ENCODE results near the gene NLRP3.

NLRP3 gene

DNA sequence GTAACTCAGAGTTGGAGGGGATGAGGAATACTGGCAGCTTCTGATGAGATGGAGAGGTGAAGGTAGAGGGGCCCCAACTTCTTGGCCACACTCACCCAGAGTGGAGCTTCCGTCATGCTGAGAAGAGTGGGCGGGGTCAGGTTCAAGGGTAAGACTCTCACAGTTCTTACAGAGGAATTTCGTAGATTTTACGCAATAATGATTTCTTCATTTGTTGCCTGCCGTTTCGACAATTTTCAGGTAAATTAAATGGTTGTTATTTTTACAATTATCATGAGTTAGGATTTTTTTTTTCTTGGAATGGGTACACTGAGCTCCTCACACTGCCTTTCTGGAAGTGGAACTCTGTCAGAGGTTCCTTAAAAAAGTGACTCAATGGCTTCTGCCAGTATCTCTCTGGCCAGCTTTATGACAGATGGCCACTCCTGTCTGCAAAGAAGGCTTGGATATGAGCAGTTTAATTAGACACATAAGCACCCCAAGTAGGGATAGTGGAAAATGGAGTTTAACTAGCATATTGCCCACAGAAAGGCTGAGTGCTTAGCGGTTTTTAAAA, 13.8 kb upstream of the NLRP3 start:
- Histone ChIP-seq H3K4me2 (ENCODE audit: low read length) (no peak overlapping the region), H3F3A (ENCODE audit: control insufficient read depth, insufficient read depth) (no peaks in the 10 kb centered on the region), H3K27me3 (ENCODE audit: control insufficient read depth, low read length) (peaks cover 6% of the 10 kb centered on the region; the same call in 1 of the 2 replicates), H4K20me1 (ENCODE audit: control insufficient read depth, insufficient read depth, low read depth, low read length) (no peaks in the 10 kb centered on the region), H3K9me3 (ENCODE audit: control insufficient read depth, insufficient read depth, low read length) (peaks cover 5% of the 10 kb centered on the region), H3K4me3 (ENCODE audit: low read length) (no peak overlapping the region), H3K9me2 (replicated peaks; ENCODE audit: control insufficient read depth, low read length) (no peaks in the 10 kb centered on the region), H3K27ac (ENCODE audit: low read depth, low read length) (no peak overlapping the region), H3K36me3 (ENCODE audit: control insufficient read depth, low read length) (no peaks in the 10 kb centered on the region), H3K79me2 (ENCODE audit: control insufficient read depth, low read length) (no peaks in the 10 kb centered on the region), H3K4me1 (ENCODE audit: control insufficient read depth, low read length) (no peaks in the 10 kb centered on the region)
- TF ChIP-seq EZH2phosphoT487 (IDR thresholded peaks at IDR 0.05; ENCODE audit: borderline replicate concordance, low read length) (no peak), CTCF (IDR thresholded peaks at IDR 0.05; ENCODE audit: low read depth, low read length, poor library complexity, severe bottlenecking) (no peak)

GRCh38 chr1:247406014-247406656, 9.8 kb upstream of the NLRP3 start:
- no peak for TF ChIP-seq CTCF (IDR thresholded peaks at IDR 0.05; ENCODE audit: low read depth, low read length, poor library complexity, severe bottlenecking)
- TF ChIP-seq EZH2phosphoT487 (IDR thresholded peaks at IDR 0.05; ENCODE audit: borderline replicate concordance, low read length) = no peak
- peaks cover 3% of the 10 kb centered on the region; the same call in 1 of the 2 replicates for H3K27me3 ChIP-seq (ENCODE audit: control insufficient read depth, low read length)

GRCh38 chr1:247407180-247407616, 8.8 kb upstream of the NLRP3 start:
- Histone ChIP-seq H3K79me2 (ENCODE audit: control insufficient read depth, low read length) (no peaks in the 10 kb centered on the region), H3F3A (ENCODE audit: control insufficient read depth, insufficient read depth) (no peaks in the 10 kb centered on the region), H3K9me2 (replicated peaks; ENCODE audit: control insufficient read depth, low read length) (no peaks in the 10 kb centered on the region), H3K36me3 (ENCODE audit: control insufficient read depth, low read length) (no peaks in the 10 kb centered on the region), H3K4me1 (ENCODE audit: control insufficient read depth, low read length) (no peaks in the 10 kb centered on the region), H3K4me2 (ENCODE audit: low read length) (no peak overlapping the region), H3K27ac (ENCODE audit: low read depth, low read length) (no peak overlapping the region), H3K9me3 (ENCODE audit: control insufficient read depth, insufficient read depth, low read length) (peaks cover 5% of the 10 kb centered on the region), H3K27me3 (ENCODE audit: control insufficient read depth, low read length) (peaks cover 3% of the 10 kb centered on the region; the same call in 1 of the 2 replicates), H3K4me3 (ENCODE audit: low read length) (no peak overlapping the region), H4K20me1 (ENCODE audit: control insufficient read depth, insufficient read depth, low read depth, low read length) (no peaks in the 10 kb centered on the region)
- TF ChIP-seq CTCF (IDR thresholded peaks at IDR 0.05; ENCODE audit: low read depth, low read length, poor library complexity, severe bottlenecking) (no peak), EZH2phosphoT487 (IDR thresholded peaks at IDR 0.05; ENCODE audit: borderline replicate concordance, low read length) (no peak)

More at GRCh38 chr1:247406014-247406656, 9.8 kb upstream of the NLRP3 start:
- H3K4me3 ChIP-seq (ENCODE audit: low read length) = no peak overlapping the region
- H3K4me1 ChIP-seq (ENCODE audit: control insufficient read depth, low read length) = no peaks in the 10 kb centered on the region
- no peaks in the 10 kb centered on the region for H3K36me3 ChIP-seq (ENCODE audit: control insufficient read depth, low read length)
- H3K79me2 ChIP-seq (ENCODE audit: control insufficient read depth, low read length) = no peaks in the 10 kb centered on the region
- no peak overlapping the region for H3K4me2 ChIP-seq (ENCODE audit: low read length)
- H3K27ac ChIP-seq (ENCODE audit: low read depth, low read length) = no peak overlapping the region
- no peaks in the 10 kb centered on the region for H4K20me1 ChIP-seq (ENCODE audit: control insufficient read depth, insufficient read depth, low read depth, low read length)
- H3K9me2 ChIP-seq (replicated peaks; ENCODE audit: control insufficient read depth, low read length) = no peaks in the 10 kb centered on the region
- peaks cover 5% of the 10 kb centered on the region for H3K9me3 ChIP-seq (ENCODE audit: control insufficient read depth, insufficient read depth, low read length)
- no peaks in the 10 kb centered on the region for H3F3A ChIP-seq (ENCODE audit: control insufficient read depth, insufficient read depth)
